Stimulated activated memory B cell treated with anti-CD40 and anti-IgM and Interleukin-4, amounts not matched to agents 10 μg/mL and 1 μg/mL and 100 μg/mL, for 72 hours (primary cell): ENCODE results near the gene APOBEC4.
A peak's percentile ranks its signal among the peaks of the same experiment; 100 is the strongest.

Experiments
- ATAC-seq: fragments of 150-1000 bp; cut with Tn5 transposase; 2 replicates; pipeline ENCODE4 v1.10.0; 2021
- H3K27ac Mint-ChIP-seq: one replicate; pipeline ENCODE4 v1.8.0; 2022; ENCODE audit warnings: mild to moderate bottlenecking, mixed read lengths
- H3K27me3 Mint-ChIP-seq: one replicate; pipeline ENCODE4 v1.8.0; 2022; ENCODE audit warnings: mixed read lengths
- H3K36me3 Mint-ChIP-seq: one replicate; pipeline ENCODE4 v1.8.0; 2022; ENCODE audit warnings: mixed read lengths
- H3K4me1 Mint-ChIP-seq: one replicate; pipeline ENCODE4 v1.8.0; 2022; ENCODE audit warnings: mixed read lengths
- H3K4me3 Mint-ChIP-seq: one replicate; pipeline ENCODE4 v1.8.0; 2022; ENCODE audit warnings: mild to moderate bottlenecking, moderate library complexity, mixed read lengths
- H3K9me3 Mint-ChIP-seq: one replicate; pipeline ENCODE4 v1.8.0; 2022; ENCODE audit warnings: mixed read lengths

Gene APOBEC4

DNA sequence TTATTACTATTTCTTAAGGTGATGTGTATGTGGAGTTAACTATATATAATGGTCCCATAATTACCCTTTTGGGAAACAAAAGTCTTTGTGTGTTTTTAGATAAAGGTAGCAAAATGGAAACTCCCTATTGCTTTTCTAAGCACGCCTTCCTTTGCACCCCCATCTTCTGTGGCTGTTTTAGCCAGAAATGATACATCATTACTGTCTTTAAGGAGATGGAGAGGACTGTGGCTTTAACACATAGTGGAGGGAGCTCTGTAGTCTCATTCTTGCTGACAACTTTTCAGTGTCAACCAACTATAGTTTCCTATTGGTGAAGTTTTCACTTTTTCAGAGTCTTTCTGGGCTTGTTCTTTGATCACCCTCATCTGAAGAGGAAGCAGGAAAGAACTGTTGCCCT lies 1.0 kb downstream of the APOBEC4 start:
- H3K9me3 Mint-ChIP-seq, result no peaks in the 10 kb centered on the region
- no peaks in the 10 kb centered on the region for H3K27me3 Mint-ChIP-seq
- H3K36me3 Mint-ChIP-seq, result no peaks in the 10 kb centered on the region
- H3K4me1 Mint-ChIP-seq, result peaks cover 6% of the 10 kb centered on the region
- H3K27ac Mint-ChIP-seq, result no peak overlapping the region
- no peak overlapping the region for H3K4me3 Mint-ChIP-seq
- ATAC-seq, result no peak

- H3K36me3 Mint-ChIP-seq, result no peaks in the 10 kb centered on the region
- H3K27me3 Mint-ChIP-seq, result no peaks in the 10 kb centered on the region
- peaks cover 6% of the 10 kb centered on the region for H3K4me1 Mint-ChIP-seq
- H3K27ac Mint-ChIP-seq, result no peak overlapping the region
- ATAC-seq, result no peak
- no peaks in the 10 kb centered on the region for H3K9me3 Mint-ChIP-seq
- H3K4me3 Mint-ChIP-seq, result no peak overlapping the region
Observed at GRCh38 chr1:183651612-183652011, 1.5 kb downstream of the APOBEC4 start.

GRCh38 chr1:183648042-183648441 lies 5.1 kb downstream of the APOBEC4 start:
- Mint-ChIP-seq H3K27me3 (no peaks in the 10 kb centered on the region), H3K4me1 (no peaks in the 10 kb centered on the region), H3K9me3 (no peaks in the 10 kb centered on the region), H3K27ac (no peak overlapping the region), H3K36me3 (no peaks in the 10 kb centered on the region), H3K4me3 (no peak overlapping the region)
- ATAC-seq, result no peak

DNA sequence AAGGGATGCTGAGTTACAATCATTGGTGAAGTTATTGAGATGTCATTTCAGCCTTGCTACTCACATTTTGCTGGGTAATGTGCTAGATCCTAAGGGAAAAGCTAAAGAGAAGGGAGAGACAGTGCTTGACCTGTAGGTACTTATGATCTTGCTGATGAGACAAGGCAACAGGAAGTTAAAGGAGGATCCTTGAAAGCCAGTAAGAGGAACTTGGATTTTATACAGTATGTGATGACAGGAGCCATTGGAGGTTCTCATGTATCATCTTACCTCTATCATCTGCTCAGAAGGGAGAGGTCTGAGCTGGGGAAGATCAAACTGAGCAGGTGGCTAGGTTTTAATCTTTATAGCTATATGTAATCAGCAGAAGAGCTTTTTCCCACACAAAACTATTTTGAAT lies 6.3 kb downstream of the APOBEC4 start:
- no peaks in the 10 kb centered on the region for H3K36me3 Mint-ChIP-seq
- ATAC-seq, result no peak
- H3K27ac Mint-ChIP-seq, result no peak overlapping the region

DNA sequence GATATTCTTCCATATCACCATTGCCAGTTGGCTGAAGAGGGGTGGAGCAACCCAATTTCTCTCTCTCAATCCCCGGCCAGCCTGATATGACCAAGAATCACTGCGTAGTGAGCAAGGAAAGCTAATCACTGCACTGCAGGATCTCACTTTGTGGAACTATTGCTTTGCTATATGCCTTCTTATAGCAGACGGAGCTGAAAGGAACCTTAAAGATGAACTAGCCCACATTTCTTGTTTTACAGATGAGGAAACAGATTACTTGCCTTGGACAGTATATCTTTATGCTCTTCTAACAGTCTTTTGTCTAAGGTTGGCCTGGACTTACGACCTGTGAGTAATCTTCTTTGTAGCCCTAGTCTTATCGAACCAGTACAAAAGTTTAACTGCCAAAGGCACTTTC lies 7.6 kb downstream of the APOBEC4 start:
- H3K27ac Mint-ChIP-seq, result no peak overlapping the region
- no peaks in the 10 kb centered on the region for H3K9me3 Mint-ChIP-seq
- no peak for ATAC-seq
- no peaks in the 10 kb centered on the region for H3K4me1 Mint-ChIP-seq
- H3K4me3 Mint-ChIP-seq, result no peak overlapping the region
- H3K27me3 Mint-ChIP-seq, result no peaks in the 10 kb centered on the region
- H3K36me3 Mint-ChIP-seq, result no peaks in the 10 kb centered on the region

More for the DNA sequence above, 6.3 kb downstream of the APOBEC4 start:
- no peaks in the 10 kb centered on the region for H3K4me1 Mint-ChIP-seq
- H3K4me3 Mint-ChIP-seq, result no peak overlapping the region
- no peaks in the 10 kb centered on the region for H3K27me3 Mint-ChIP-seq
- no peaks in the 10 kb centered on the region for H3K9me3 Mint-ChIP-seq

GRCh38 chr1:183642166-183642565 lies 10.9 kb downstream of the APOBEC4 start:
- Mint-ChIP-seq H3K9me3 (no peaks in the 10 kb centered on the region), H3K36me3 (no peaks in the 10 kb centered on the region)

DNA sequence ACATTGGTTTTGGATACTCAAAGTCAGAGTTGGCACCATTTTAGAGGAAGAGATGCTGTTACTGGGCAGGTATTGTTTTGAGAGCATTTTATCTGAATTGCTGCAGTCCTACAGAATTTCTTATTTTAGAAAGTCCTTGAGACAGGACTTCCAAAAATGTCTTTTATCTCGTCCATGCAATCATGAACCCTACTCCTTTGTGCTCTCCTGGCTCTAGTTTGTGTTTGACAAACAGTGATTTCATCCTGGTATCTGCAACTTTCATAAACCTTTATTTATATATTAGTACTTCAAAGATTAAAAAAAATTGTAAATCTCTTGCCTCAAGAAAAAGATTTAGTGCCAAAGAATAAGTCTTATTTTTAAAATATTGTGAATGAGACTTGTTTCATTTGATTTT lies 12.9 kb downstream of the APOBEC4 start:
- H3K9me3 Mint-ChIP-seq, result no peaks in the 10 kb centered on the region
- H3K4me1 Mint-ChIP-seq, result peaks cover 9% of the 10 kb centered on the region
- no peak for ATAC-seq
- H3K27me3 Mint-ChIP-seq, result no peaks in the 10 kb centered on the region
- H3K27ac Mint-ChIP-seq, result no peak overlapping the region
- no peak overlapping the region for H3K4me3 Mint-ChIP-seq
- H3K36me3 Mint-ChIP-seq, result no peaks in the 10 kb centered on the region

More at GRCh38 chr1:183642166-183642565, 10.9 kb downstream of the APOBEC4 start:
- ATAC-seq, result no peak
- no peak overlapping the region for H3K4me3 Mint-ChIP-seq
- no peak overlapping the region for H3K27ac Mint-ChIP-seq
- no peaks in the 10 kb centered on the region for H3K4me1 Mint-ChIP-seq
- H3K27me3 Mint-ChIP-seq, result no peaks in the 10 kb centered on the region

GRCh38 chr1:183638649-183639387 lies 14.3 kb downstream of the APOBEC4 start:
- peaks cover 10% of the 10 kb centered on the region for H3K4me1 Mint-ChIP-seq
- H3K27me3 Mint-ChIP-seq, result no peaks in the 10 kb centered on the region
- H3K36me3 Mint-ChIP-seq, result no peaks in the 10 kb centered on the region
- no peak for ATAC-seq
- no peaks in the 10 kb centered on the region for H3K9me3 Mint-ChIP-seq
- no peak overlapping the region for H3K27ac Mint-ChIP-seq
- no peak overlapping the region for H3K4me3 Mint-ChIP-seq

- no peaks in the 10 kb centered on the region for H3K27me3 Mint-ChIP-seq
Observed at GRCh38 chr1:183636783-183637182, 16.3 kb downstream of the APOBEC4 start.

GRCh38 chr1:183636334-183636682 lies 16.8 kb downstream of the APOBEC4 start:
- Mint-ChIP-seq H3K36me3 (no peaks in the 10 kb centered on the region), H3K27me3 (no peaks in the 10 kb centered on the region), H3K4me3 (peak overlapping the region; percentile 99), H3K4me1 (peaks cover 16% of the 10 kb centered on the region), H3K9me3 (no peaks in the 10 kb centered on the region), H3K27ac (peak overlapping the region; percentile 92)
- ATAC-seq, result no peak

More at GRCh38 chr1:183636783-183637182, 16.3 kb downstream of the APOBEC4 start:
- ATAC-seq, result no peak
- Mint-ChIP-seq H3K4me3 (peak overlapping the region; percentile 99), H3K27ac (no peak overlapping the region), H3K9me3 (no peaks in the 10 kb centered on the region), H3K4me1 (peaks cover 16% of the 10 kb centered on the region), H3K36me3 (no peaks in the 10 kb centered on the region)

- Mint-ChIP-seq H3K36me3 (peaks cover 3% of the 10 kb centered on the region), H3K4me1 (peaks cover 20% of the 10 kb centered on the region), H3K9me3 (no peaks in the 10 kb centered on the region), H3K27ac (peak within 1 kb of the TSS; percentile 92), H3K27me3 (no peaks in the 10 kb centered on the region), H3K4me3 (peak within 1 kb of the TSS; percentile 99)
- peak; percentile 96 for ATAC-seq
Observed at GRCh38 chr1:183635606-183636333, 17.3 kb downstream of the APOBEC4 start, which contains the start of gene ARPC5. Gene ARPC5, minus strand, starts transcription at chr1:183635783. Its CDS starts 124 bp downstream, at chr1:183635659.

- Mint-ChIP-seq H3K4me1 (peaks cover 25% of the 10 kb centered on the region), H3K9me3 (no peaks in the 10 kb centered on the region), H3K27me3 (no peaks in the 10 kb centered on the region), H3K36me3 (peaks cover 8% of the 10 kb centered on the region), H3K27ac (peak overlapping the region; percentile 92), H3K4me3 (peak overlapping the region; percentile 99)
- ATAC-seq, result peak; percentile 37
Observed at GRCh38 chr1:183635099-183635605, 18.0 kb downstream of the APOBEC4 start.

- Mint-ChIP-seq H3K4me3 (peak overlapping the region; percentile 99), H3K4me1 (peaks cover 25% of the 10 kb centered on the region), H3K27me3 (no peaks in the 10 kb centered on the region), H3K36me3 (peaks cover 8% of the 10 kb centered on the region), H3K27ac (peak overlapping the region; percentile 92), H3K9me3 (no peaks in the 10 kb centered on the region)
- ATAC-seq, result no peak
Observed at GRCh38 chr1:183634429-183635065, 18.6 kb downstream of the APOBEC4 start.

- Mint-ChIP-seq H3K36me3 (peaks cover 13% of the 10 kb centered on the region), H3K27ac (peak overlapping the region; percentile 92), H3K4me1 (peaks cover 27% of the 10 kb centered on the region), H3K4me3 (peak overlapping the region; percentile 99), H3K27me3 (no peaks in the 10 kb centered on the region), H3K9me3 (no peaks in the 10 kb centered on the region)
- peak; percentile 60 for ATAC-seq
Observed at GRCh38 chr1:183633676-183634343, 19.3 kb downstream of the APOBEC4 start.

DNA sequence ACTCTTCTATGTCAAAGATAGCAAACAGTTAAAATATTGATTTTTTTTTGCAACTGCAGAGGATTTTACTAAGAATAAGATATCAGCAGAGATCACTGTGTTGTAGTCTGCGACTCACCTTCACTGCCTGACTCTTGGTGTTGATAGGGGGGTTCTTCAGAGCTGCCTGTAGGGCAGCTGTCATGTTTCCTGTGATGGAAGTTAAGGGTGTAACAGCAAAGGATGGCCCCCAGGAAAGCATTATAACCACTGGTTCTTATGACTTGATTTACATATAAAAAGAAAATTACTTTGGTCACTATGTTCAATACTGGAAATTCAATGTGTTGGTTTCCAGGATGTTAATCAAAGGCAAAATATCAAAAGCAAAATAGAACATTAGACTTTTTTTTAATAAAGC lies 20.2 kb downstream of the APOBEC4 start:
- peak overlapping the region; percentile 99 for H3K4me3 Mint-ChIP-seq
- H3K4me1 Mint-ChIP-seq, result peaks cover 34% of the 10 kb centered on the region
- no peak for ATAC-seq

More for the DNA sequence above, 20.2 kb downstream of the APOBEC4 start:
- Mint-ChIP-seq H3K36me3 (peaks cover 20% of the 10 kb centered on the region), H3K27ac (no peak overlapping the region), H3K27me3 (no peaks in the 10 kb centered on the region), H3K9me3 (no peaks in the 10 kb centered on the region)
